Lower leg skin (tissue), 4 donors: ENCODE results near the gene SH3BP2. TPM values are rescaled to one million over a fixed set of nuclear protein-coding genes. Genes with fewer than 3 reads are reported as not detected.

Experiments used
- DNase-seq, 2 donors: peaks; one replicate each; pipeline ENCODE4 v3.0.0-alpha.2; 2019; ENCODE audit warnings: low spot score in 2 of 2
- H3K4me3 ChIP-seq: fragments of 200-600 bp; sonication (generic); 2 replicates; pipeline ENCODE4 v1.5.1; 2017; ENCODE audit warnings: mild to moderate bottlenecking, low read depth; ENCODE audit not compliant: poor library complexity, severe bottlenecking
- POLR2A ChIP-seq, 2 donors: fragments of 450-650 bp; IDR thresholded peaks; one replicate each; pipeline ENCODE4 v1.6.1; 2016 to 2017; ENCODE audit warnings: antibody characterized with exemption in 2 of 2, mild to moderate bottlenecking in 1 of 2, moderate library complexity in 1 of 2
- WGBS, 2 donors: methylation state at CpG; one replicate each; pipeline ENCODE4 v1.1.5; 2018; 5-methylcytosine and 5-hydroxymethylcytosine counted together
- intact Hi-C: fragments of 100-400 bp; cut with DNase I; formaldehyde crosslinking; loops from one replicate; pipeline ENCODE4 v1.15.0; 2023; ENCODE audit warnings: low total_unique reads
- total RNA-seq, 4 donors: library from RNA; depleted of rRNA; stranded (reverse); fragments of >200 nt; gene quantifications; one replicate each; pipeline ENCODE4 v1.1.0, GENCODE V29; 2016
- TF ChIP-seq, protein P1 (sequence below), 3 donors: fragments of 450-650 bp; IDR thresholded peaks; one replicate each; pipeline ENCODE4 v1.5.1; 2016; ENCODE audit warnings: antibody characterized with exemption in 3 of 3, mild to moderate bottlenecking in 3 of 3, moderate library complexity in 2 of 3

Gene SH3BP2
- total RNA-seq, 4 donors from 2014 or later, result 106 to 291 (median 178) TPM

DNA sequence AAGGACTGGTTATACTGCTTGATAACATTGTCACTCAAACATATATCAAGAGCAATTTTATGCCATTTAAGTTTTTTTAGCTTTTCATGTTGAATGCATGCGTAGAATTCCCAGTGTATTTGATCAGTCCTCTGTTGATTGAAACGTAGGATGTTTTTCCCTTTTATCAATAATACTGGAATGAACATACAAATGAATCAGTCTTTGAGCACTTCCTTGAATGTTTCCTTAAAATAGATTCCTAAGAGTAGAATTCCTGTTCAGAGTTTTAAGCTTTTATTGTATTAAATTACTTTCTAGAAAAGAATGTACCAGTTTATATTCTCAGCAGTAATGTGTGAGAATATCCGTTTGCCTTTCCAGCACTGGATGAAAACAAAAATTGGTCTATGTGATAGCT, 88.5 kb downstream of the SH3BP2 start:
- no peak for TF ChIP-seq POLR2A (IDR thresholded peaks at IDR 0.05)
- TF ChIP-seq, protein P1, sequence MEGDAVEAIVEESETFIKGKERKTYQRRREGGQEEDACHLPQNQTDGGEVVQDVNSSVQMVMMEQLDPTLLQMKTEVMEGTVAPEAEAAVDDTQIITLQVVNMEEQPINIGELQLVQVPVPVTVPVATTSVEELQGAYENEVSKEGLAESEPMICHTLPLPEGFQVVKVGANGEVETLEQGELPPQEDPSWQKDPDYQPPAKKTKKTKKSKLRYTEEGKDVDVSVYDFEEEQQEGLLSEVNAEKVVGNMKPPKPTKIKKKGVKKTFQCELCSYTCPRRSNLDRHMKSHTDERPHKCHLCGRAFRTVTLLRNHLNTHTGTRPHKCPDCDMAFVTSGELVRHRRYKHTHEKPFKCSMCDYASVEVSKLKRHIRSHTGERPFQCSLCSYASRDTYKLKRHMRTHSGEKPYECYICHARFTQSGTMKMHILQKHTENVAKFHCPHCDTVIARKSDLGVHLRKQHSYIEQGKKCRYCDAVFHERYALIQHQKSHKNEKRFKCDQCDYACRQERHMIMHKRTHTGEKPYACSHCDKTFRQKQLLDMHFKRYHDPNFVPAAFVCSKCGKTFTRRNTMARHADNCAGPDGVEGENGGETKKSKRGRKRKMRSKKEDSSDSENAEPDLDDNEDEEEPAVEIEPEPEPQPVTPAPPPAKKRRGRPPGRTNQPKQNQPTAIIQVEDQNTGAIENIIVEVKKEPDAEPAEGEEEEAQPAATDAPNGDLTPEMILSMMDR (IDR thresholded peaks at IDR 0.05), result no peak
- intact Hi-C loops, result no loop called here
- no peak overlapping the region for H3K4me3 ChIP-seq
- DNase-seq, result no peak
- 91 to 93% methylated on average over 3 of the region's 3 CpGs for WGBS, 2 donors

DNA sequence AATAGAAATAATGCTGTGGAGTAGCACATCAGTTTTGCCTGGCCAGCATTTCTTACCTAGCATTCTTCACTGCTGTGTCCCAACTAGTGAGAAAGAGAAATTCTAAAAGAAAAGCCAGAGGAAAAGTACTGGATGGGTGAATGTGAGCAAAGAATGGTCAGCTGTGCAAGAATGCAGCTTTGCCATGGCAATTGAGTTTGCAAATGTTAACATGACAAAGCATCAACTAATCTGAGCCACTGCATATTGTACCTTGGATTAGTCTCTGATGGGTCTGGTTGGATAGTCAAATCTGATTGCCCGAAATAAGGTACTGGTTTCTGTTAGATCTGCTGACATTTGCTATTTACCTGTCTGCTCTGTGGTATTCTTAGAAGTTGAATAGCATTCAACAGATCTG, 89.5 kb downstream of the SH3BP2 start:
- no peak overlapping the region for H3K4me3 ChIP-seq
- no peak for TF ChIP-seq POLR2A (IDR thresholded peaks at IDR 0.05)
- TF ChIP-seq, protein P1 (IDR thresholded peaks at IDR 0.05), result no peak
- WGBS, 2 donors, result 100% methylated on average over 1 of the region's 1 CpG
- intact Hi-C loops, result no loop called here
- DNase-seq, result no peak

DNA sequence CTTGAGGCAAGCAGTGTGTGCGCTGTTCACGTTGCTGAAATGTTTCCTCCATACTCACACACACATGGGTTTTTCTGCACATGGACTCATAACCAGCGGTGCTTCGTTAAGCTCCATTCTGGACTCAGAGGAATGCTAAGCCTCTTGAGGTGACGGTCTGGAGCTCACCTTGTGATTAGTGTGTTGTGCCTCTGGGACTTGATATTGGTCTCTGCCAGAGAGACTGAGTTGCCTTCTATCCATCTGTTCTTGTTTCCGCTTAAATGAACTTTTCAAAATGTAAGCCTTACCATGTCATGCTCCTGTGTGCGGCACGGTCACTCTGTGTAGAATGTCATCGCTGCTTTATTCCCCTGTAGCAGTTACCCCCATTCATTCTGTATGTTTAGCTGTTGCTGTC, 93.3 kb downstream of the SH3BP2 start:
- DNase-seq, result no peak
- no peak overlapping the region for H3K4me3 ChIP-seq
- 96 to 97% methylated on average over 9 of the region's 9 CpGs for WGBS, 2 donors
- TF ChIP-seq, protein P1 (IDR thresholded peaks at IDR 0.05), result no peak
- no peak for TF ChIP-seq POLR2A (IDR thresholded peaks at IDR 0.05)
- intact Hi-C loops, result no loop called here

GRCh38 chr4:2886622-2887021, 93.7 kb downstream of the SH3BP2 start:
- TF ChIP-seq POLR2A (IDR thresholded peaks at IDR 0.05), result no peak
- TF ChIP-seq, protein P1 (IDR thresholded peaks at IDR 0.05), result no peak
- no peak overlapping the region for H3K4me3 ChIP-seq
- 72 to 75% methylated on average over 6 of the region's 6 CpGs for WGBS, 2 donors
- no peak for DNase-seq
- intact Hi-C loops, result no loop called here

GRCh38 chr4:2887343-2887742, 94.5 kb downstream of the SH3BP2 start:
- 77 to 85% methylated on average over 3 of the region's 3 CpGs for WGBS, 2 donors
- no peak for DNase-seq
- no peak for TF ChIP-seq POLR2A (IDR thresholded peaks at IDR 0.05)
- TF ChIP-seq, protein P1 (IDR thresholded peaks at IDR 0.05), result no peak
- intact Hi-C loops, result no loop called here
- no peak overlapping the region for H3K4me3 ChIP-seq

- DNase-seq, result no peak
- TF ChIP-seq, protein P1 (IDR thresholded peaks at IDR 0.05), result no peak
- TF ChIP-seq POLR2A (IDR thresholded peaks at IDR 0.05), result no peak
- H3K4me3 ChIP-seq, result no peak overlapping the region
- intact Hi-C loops, result no loop called here
- 88 to 90% methylated on average over 3 of the region's 3 CpGs for WGBS, 2 donors
Observed at GRCh38 chr4:2888886-2889285, 96.0 kb downstream of the SH3BP2 start.
